Heart left ventricle (tissue), 16 donors: Measurements from ENCODE around the gene GALNT10. TPM values are rescaled to one million over a fixed set of nuclear protein-coding genes. Genes with fewer than 3 reads are reported as not detected.

ENCODE experiments used
- ATAC-seq, 4 donors: fragments of 200-7000 bp; cut with Tn5 transposase; one replicate each; pipeline ENCODE4 v1.9.1; 2020 to 2022; ENCODE audit warnings: moderate library complexity in 4 of 4, mild to moderate bottlenecking in 3 of 4, moderate number of reproducible peaks in 1 of 4
- DNase-seq, 5 donors: peaks; one replicate each; pipeline ENCODE4 v3.0.0-alpha.2; 2020
- H3K27ac ChIP-seq, 12 donors: fragments of 200-600 bp; sonication (generic) in 4 of 12; one replicate each; pipeline versions ENCODE4 v1.5.0 to v1.8.0; 2016 to 2022; ENCODE audit warnings: mild to moderate bottlenecking in 2 of 12
- H3K27me3 ChIP-seq, 9 donors: fragments of 200-600 bp; sonication (generic) in 2 of 9; one replicate each; pipeline versions ENCODE4 v1.5.1 to v1.8.0; 2016 to 2022; ENCODE audit warnings: mild to moderate bottlenecking in 3 of 9
- H3K36me3 ChIP-seq, 9 donors: fragments of 200-600 bp; sonication (generic) in 2 of 9; one replicate each; pipeline versions ENCODE4 v1.5.0 to v1.8.0; 2018 to 2022; ENCODE audit warnings: mild to moderate bottlenecking in 2 of 9
- H3K4me1 ChIP-seq, 12 donors: fragments of 200-600 bp; sonication (generic) in 4 of 12; one replicate each; pipeline versions ENCODE4 v1.5.0 to v1.8.0; 2016 to 2022; ENCODE audit warnings: mild to moderate bottlenecking in 3 of 12
- H3K4me3 ChIP-seq, 12 donors: fragments of 200-600 bp; sonication (generic) in 4 of 12; one replicate each; pipeline versions ENCODE4 v1.5.0 to v1.8.0; 2017 to 2022; ENCODE audit warnings: mild to moderate bottlenecking in 9 of 12, moderate library complexity in 4 of 12
- H3K9me3 ChIP-seq, 12 donors: fragments of 200-600 bp; sonication (generic) in 4 of 12; one replicate each; pipeline versions ENCODE4 v1.5.0 to v1.8.0; 2016 to 2022; ENCODE audit warnings: mild to moderate bottlenecking in 1 of 12
- CTCF ChIP-seq, 12 donors: fragments of 200-600 bp; sonication (generic) in 4 of 12; IDR thresholded peaks; one replicate each; pipeline versions ENCODE4 v1.5.0 to v1.8.0; 2018 to 2022; ENCODE audit warnings: antibody characterized with exemption in 12 of 12, mild to moderate bottlenecking in 5 of 12
- POLR2A ChIP-seq, 2 donors: fragments of 450-650 bp; IDR thresholded peaks; one replicate each; pipeline ENCODE4 v1.6.1; 2017; ENCODE audit warnings: antibody characterized with exemption in 2 of 2, mild to moderate bottlenecking in 2 of 2, moderate library complexity in 2 of 2
- whole genome bisulfite sequencing, 4 donors: extraction: QIAGEN DNeasy Blood & Tissue Kit in 2 of 4; methylation state at CpG; one replicate each; pipeline versions ENCODE4 v1.1.5 to v1.1.7; 2013 to 2018; 5-methylcytosine and 5-hydroxymethylcytosine counted together
- intact Hi-C, 10 donors: fragments of 100-400 bp; cut with DNase I; formaldehyde crosslinking; loops; one replicate each; pipeline versions ENCODE4 v1.11.1 to v1.14.2; 2022
- polyA plus RNA-seq, 2 donors: library from polyadenylated mRNA; stranded (reverse); fragments of 200-250 nt; gene quantifications; one replicate each; pipeline ENCODE4 v1.2.3, GENCODE V29; 2013
- total RNA-seq, 9 donors: library from RNA; depleted of rRNA in 2 of 9; stranded (reverse); fragments of >200 nt in 2 of 9; fragmentation: NEBNext Ultra II Directional in 3 of 9; extraction: Animal tissue kit (Norgen Biotek cat#: 25700) in 3 of 9; gene quantifications; one replicate each; pipeline versions ENCODE4 v1.1.0 to v1.2.4, GENCODE V29; 2016 to 2023
- donor health status: ischemic (EF 13 %, LVEDD 7.1; RV severe dilation, severe dysfunction).
- donor health status: healthy with polysubstance abuse.
- donor health status: DM: no; HTN: yes; CAD: no.
- donor health status: DM: no; HTN: no; CAD: no.
- donor health status: ischemic (EF 25% LVEDD 6.9; RV normal size, moderate dysfunction).
- donor health status: ischemic (EF 25% LVEDD 5.7; RV mildly dilated, moderate dysfunction).
- donor health status: healthy.
- donor health status: DM: yes; HTN: yes; CAD: no.
- donor health status: ischemic (EF 35%, LVEDD 5.7; RV mildly dilated, moderate dysfunction).
- donor health status: nonischemic (EF 11% LVEDD 7.7; RV severe dilation, severe dysfunction).
- donor health status: DM: yes; HTN: yes; CAD: no.
- donor health status: PGD.
- donor health status: ischemic (EF 29% LVEDD 5.4; RV normal size, mild dysfunction).
- donor health status: nonischemic (EF 23%, LVEDD 6.1; RV moderate dilation, normal function).

Gene GALNT10
- total and polyA plus RNA-seq, 11 donors: 2.7 to 20.7 (median 14.4) TPM

- Histone ChIP-seq H3K27me3 (no peaks in the 10 kb centered on the region), H3K27ac (no peak overlapping the region), H3K4me1 (peaks cover 0 to 33% (median 26%) of the 10 kb centered on the region in 12 donors), H3K9me3 (no peaks in the 10 kb centered on the region), H3K36me3 (peaks cover 0 to 76% (median 65%) of the 10 kb centered on the region in 9 donors), H3K4me3 (no peak overlapping the region)
- ATAC-seq: no peak
- intact Hi-C loops: no loop called here
- no peak for DNase-seq
- TF ChIP-seq CTCF (IDR thresholded peaks at IDR 0.05): no peak
- TF ChIP-seq POLR2A (IDR thresholded peaks at IDR 0.05): no peak
- WGBS, 4 donors: 89 to 92% (median 91%) methylated on average over 8 of the region's 8 CpGs
These were observed 261.4 kb downstream of the GALNT10 start for GRCh38 chr5:154451957-154452356.

- intact Hi-C loops: no loop called here
- H3K27ac ChIP-seq: no peak overlapping the region
- ATAC-seq: no peak
- WGBS, 4 donors: 87 to 88% (median 88%) methylated on average over 5 of the region's 5 CpGs
- TF ChIP-seq CTCF (IDR thresholded peaks at IDR 0.05): no peak
- no peak for TF ChIP-seq POLR2A (IDR thresholded peaks at IDR 0.05)
- peaks cover 0 to 87% (median 81%) of the 10 kb centered on the region in 9 donors for H3K36me3 ChIP-seq
- no peak overlapping the region for H3K4me3 ChIP-seq
- peaks cover 0 to 21% (median 11%) of the 10 kb centered on the region in 12 donors for H3K4me1 ChIP-seq
- DNase-seq: no peak
- H3K27me3 ChIP-seq: no peaks in the 10 kb centered on the region
- no peaks in the 10 kb centered on the region for H3K9me3 ChIP-seq
These were observed 265.1 kb downstream of the GALNT10 start for GRCh38 chr5:154455585-154455984.

- no peaks in the 10 kb centered on the region for H3K9me3 ChIP-seq
- intact Hi-C loops: no loop called here
- H3K27me3 ChIP-seq: no peaks in the 10 kb centered on the region
- TF ChIP-seq POLR2A (IDR thresholded peaks at IDR 0.05): no peak
- no peak for TF ChIP-seq CTCF (IDR thresholded peaks at IDR 0.05)
- no peak for DNase-seq
- peaks cover 0 to 24% (median 11%) of the 10 kb centered on the region in 12 donors for H3K4me1 ChIP-seq
- 75 to 88% (median 80%) methylated on average over 3 of the region's 3 CpGs for WGBS, 4 donors
- ATAC-seq: no peak
- H3K36me3 ChIP-seq: peaks cover 0 to 85% (median 73%) of the 10 kb centered on the region in 9 donors
- no peak overlapping the region for H3K4me3 ChIP-seq
- H3K27ac ChIP-seq: no peak overlapping the region
These were observed 266.0 kb downstream of the GALNT10 start for GRCh38 chr5:154456540-154456939.

GRCh38 chr5:154459015-154459414 is 268.5 kb downstream of the GALNT10 start:
- peak; percentile 13 to 49 (median 44) for ATAC-seq
- peaks cover 0 to 61% (median 48%) of the 10 kb centered on the region in 9 donors for H3K36me3 ChIP-seq
- 40 to 58% (median 52%) methylated on average over 3 of the region's 3 CpGs for WGBS, 4 donors

More at GRCh38 chr5:154459015-154459414, 268.5 kb downstream of the GALNT10 start:
- no peaks in the 10 kb centered on the region for H3K27me3 ChIP-seq
- H3K4me3 ChIP-seq: no peak overlapping the region
- DNase-seq: no peak
- no peak for TF ChIP-seq CTCF (IDR thresholded peaks at IDR 0.05)
- TF ChIP-seq POLR2A (IDR thresholded peaks at IDR 0.05): no peak
- intact Hi-C loops: no loop called here
- no peaks in the 10 kb centered on the region for H3K9me3 ChIP-seq
- H3K4me1 ChIP-seq: peaks cover 0 to 27% (median 11%) of the 10 kb centered on the region in 12 donors
- H3K27ac ChIP-seq: peak overlapping the region in 1 of 12 donors; percentile 12
